Measurements from ENCODE around the gene TSSK6. TPM values are rescaled to one million over a fixed set of nuclear protein-coding genes. Genes with fewer than 3 reads are reported as not detected.

TSSK6 gene
- total RNA-seq, 1 experiment from 2014 or later, result 4.7 TPM

- H3K27me3 ChIP-seq (ENCODE audit: control insufficient read depth, insufficient read depth, low read length), result no peaks in the 10 kb centered on the region
- no peak overlapping the region for H3K4me3 ChIP-seq (ENCODE audit: insufficient read depth, low read depth, low read length)
- peaks cover 34% of the 10 kb centered on the region for H3K36me3 ChIP-seq (replicated peaks; ENCODE audit: control insufficient read depth, insufficient read depth, low read length)
- DNase-seq, result peak; percentile 48
Observed at GRCh38 chr19:19493841-19494546, 21.4 kb downstream of the TSSK6 start.

GRCh38 chr19:19492026-19492610 lies 23.2 kb downstream of the TSSK6 start:
- no peaks in the 10 kb centered on the region for H3K27me3 ChIP-seq (ENCODE audit: control insufficient read depth, insufficient read depth, low read length)

DNA sequence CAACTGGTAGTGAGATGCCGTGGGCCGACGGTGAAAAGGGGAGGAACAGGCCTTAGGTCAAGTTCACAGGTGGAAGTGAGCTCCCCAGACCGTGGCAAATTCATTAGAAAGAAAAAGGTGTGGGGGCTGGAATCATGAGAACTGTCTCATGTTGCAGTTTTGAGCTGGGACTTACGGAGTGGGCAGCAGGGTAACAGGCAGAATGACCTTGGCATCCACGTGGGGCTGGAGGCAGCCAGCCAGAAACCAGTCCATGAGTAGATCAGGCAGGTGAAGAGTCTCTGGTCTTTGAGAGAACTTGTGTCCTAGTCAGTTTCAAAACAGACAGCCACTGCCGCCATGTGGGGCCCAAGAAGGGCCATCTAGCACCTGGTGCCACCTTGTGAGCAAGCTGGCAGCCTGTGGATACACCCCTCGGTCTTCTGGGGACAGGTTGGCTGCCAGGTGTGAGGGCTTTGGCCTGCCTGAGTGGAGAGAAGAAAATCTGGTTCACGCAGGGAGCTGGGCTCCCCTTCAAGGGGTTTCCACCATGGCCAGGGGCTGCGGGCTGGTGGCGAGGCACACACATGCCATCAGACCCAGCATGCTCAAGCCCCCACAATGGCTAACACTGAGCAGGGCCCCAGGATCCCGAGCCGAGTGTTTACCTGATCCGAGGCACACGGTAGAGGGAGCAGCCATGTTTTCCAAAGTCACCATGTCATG lies 23.9 kb downstream of the TSSK6 start:
- H3K27me3 ChIP-seq (ENCODE audit: control insufficient read depth, insufficient read depth, low read length), result no peaks in the 10 kb centered on the region
- no peak overlapping the region for H3K4me3 ChIP-seq (ENCODE audit: insufficient read depth, low read depth, low read length)
- peaks cover 28% of the 10 kb centered on the region for H3K36me3 ChIP-seq (replicated peaks; ENCODE audit: control insufficient read depth, insufficient read depth, low read length)

More at GRCh38 chr19:19492026-19492610, 23.2 kb downstream of the TSSK6 start:
- no peak for DNase-seq
- no peak overlapping the region for H3K4me3 ChIP-seq (ENCODE audit: insufficient read depth, low read depth, low read length)
- peaks cover 30% of the 10 kb centered on the region for H3K36me3 ChIP-seq (replicated peaks; ENCODE audit: control insufficient read depth, insufficient read depth, low read length)

DNA sequence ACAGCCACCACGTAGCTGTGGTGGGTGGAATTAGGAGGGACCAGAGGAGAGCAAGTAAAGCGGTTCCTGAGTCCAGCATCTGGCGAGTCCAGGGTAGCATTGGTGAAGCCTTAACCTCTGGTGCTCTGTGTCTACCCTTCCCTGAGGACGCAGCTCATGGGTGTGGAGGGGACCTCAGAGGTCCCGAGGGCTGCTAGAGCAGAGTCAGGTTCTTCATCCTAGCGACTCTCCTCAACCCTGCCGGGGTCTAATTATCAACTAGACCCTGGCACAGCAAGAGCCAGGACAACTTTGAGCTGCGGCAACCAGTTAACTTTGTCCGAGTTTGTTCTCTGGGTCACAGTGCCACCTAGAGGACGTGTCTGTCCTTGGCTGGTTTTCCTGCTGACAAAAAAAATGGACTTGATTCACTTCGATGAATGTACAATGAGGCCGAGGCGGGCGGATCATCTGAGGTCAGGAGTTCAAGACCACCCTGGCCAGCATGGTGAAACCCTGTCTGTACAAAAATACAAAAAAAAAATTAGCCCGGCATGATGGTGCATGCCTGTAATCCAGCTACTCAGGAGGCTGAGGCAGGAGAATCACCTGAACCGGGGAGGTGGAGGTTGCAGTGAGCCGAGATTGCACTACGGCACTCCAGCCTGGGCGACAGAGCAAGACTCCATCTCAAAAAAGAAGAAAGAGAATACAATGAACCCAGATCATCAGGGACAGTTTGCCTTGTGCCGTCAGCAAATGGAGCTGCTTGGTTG lies 25.0 kb downstream of the TSSK6 start:
- Histone ChIP-seq H3K27me3 (ENCODE audit: control insufficient read depth, insufficient read depth, low read length) (no peaks in the 10 kb centered on the region), H3K36me3 (replicated peaks; ENCODE audit: control insufficient read depth, insufficient read depth, low read length) (peaks cover 21% of the 10 kb centered on the region), H3K4me3 (ENCODE audit: insufficient read depth, low read depth, low read length) (no peak overlapping the region)
- peak; percentile 91 for DNase-seq

More for the DNA sequence above, 23.9 kb downstream of the TSSK6 start:
- peak; percentile 22 for DNase-seq

DNA sequence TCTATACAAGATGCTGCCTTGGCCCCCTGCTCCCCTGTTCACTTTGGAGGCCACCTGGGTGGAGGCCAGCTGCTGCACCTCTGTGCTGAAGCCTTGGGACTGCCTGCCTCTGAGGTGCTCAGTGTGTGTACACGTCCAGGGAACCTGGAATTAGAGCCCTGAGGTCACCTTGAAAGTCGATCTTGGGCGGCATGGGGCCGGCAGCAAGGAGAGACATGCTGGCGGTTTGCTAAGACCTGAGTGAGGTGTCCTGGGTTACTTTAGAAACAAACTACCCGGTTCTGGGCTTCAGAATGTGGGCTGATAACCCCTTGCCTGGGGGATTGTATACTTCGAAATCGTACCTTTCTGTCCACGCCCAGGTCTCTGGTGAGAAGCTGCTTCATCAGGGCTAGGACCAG lies 25.5 kb downstream of the TSSK6 start:
- no peak for DNase-seq
- peaks cover 21% of the 10 kb centered on the region for H3K36me3 ChIP-seq (replicated peaks; ENCODE audit: control insufficient read depth, insufficient read depth, low read length)
- no peak overlapping the region for H3K4me3 ChIP-seq (ENCODE audit: insufficient read depth, low read depth, low read length)
- no peaks in the 10 kb centered on the region for H3K27me3 ChIP-seq (ENCODE audit: control insufficient read depth, insufficient read depth, low read length)

- peak; percentile 89 for DNase-seq
- Histone ChIP-seq H3K4me3 (ENCODE audit: insufficient read depth, low read depth, low read length) (no peak overlapping the region), H3K36me3 (replicated peaks; ENCODE audit: control insufficient read depth, insufficient read depth, low read length) (peaks cover 16% of the 10 kb centered on the region), H3K27me3 (ENCODE audit: control insufficient read depth, insufficient read depth, low read length) (no peaks in the 10 kb centered on the region)
Observed at GRCh38 chr19:19488875-19489690, 26.3 kb downstream of the TSSK6 start.

DNA sequence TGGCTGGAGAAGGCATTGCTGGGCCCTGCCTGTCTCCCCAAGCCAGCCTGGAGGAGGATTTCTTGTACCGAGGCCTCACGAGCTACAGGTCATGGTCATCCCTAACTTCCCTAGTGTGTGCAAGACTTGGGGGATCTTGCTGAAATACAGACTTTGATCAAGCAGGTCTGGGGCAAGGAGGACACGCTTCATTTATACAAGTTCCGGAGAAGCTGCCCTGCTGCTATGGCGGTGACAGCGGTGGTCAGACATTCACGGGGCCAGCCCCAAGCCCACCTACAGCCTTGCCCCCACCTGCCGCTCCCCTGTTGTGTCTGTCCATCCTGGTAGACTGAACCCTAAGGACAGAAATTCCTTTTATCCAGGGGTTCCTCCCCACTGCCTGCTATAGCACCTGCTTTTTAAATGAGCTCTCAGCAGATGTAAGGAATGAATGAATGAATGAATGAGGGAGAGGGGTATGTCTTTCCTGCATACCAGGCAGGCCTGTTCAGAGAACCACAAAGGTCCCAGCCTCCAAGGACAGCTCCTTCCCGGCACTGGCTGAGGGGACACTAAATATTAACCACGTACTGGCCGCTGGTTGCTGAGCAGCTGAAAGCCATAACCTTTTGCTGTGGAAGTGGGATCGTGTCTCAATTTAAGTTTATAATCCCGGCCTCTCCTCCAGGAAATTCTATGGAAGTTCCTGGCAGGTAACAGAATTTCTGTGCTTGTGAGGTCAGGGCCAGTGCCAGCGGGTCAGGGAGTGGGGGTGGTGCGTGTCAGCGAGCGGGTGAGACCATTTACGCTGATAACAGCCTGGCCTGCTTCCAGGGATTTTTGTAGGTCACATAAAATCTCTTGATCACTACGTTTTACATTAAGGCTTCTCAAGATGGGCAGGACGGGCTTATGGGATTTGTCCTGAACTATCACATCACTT lies 27.1 kb downstream of the TSSK6 start:
- peaks cover 13% of the 10 kb centered on the region for H3K36me3 ChIP-seq (replicated peaks; ENCODE audit: control insufficient read depth, insufficient read depth, low read length)
- no peaks in the 10 kb centered on the region for H3K27me3 ChIP-seq (ENCODE audit: control insufficient read depth, insufficient read depth, low read length)
- no peak overlapping the region for H3K4me3 ChIP-seq (ENCODE audit: insufficient read depth, low read depth, low read length)
- peak; percentile 62 for DNase-seq

GRCh38 chr19:19487077-19487949 lies 28.0 kb downstream of the TSSK6 start:
- DNase-seq, result peak; percentile 50
- H3K36me3 ChIP-seq (replicated peaks; ENCODE audit: control insufficient read depth, insufficient read depth, low read length), result peaks cover 9% of the 10 kb centered on the region
- no peaks in the 10 kb centered on the region for H3K27me3 ChIP-seq (ENCODE audit: control insufficient read depth, insufficient read depth, low read length)
- H3K4me3 ChIP-seq (ENCODE audit: insufficient read depth, low read depth, low read length), result no peak overlapping the region

- Histone ChIP-seq H3K36me3 (replicated peaks; ENCODE audit: control insufficient read depth, insufficient read depth, low read length) (peaks cover 7% of the 10 kb centered on the region), H3K27me3 (ENCODE audit: control insufficient read depth, insufficient read depth, low read length) (no peaks in the 10 kb centered on the region), H3K4me3 (ENCODE audit: insufficient read depth, low read depth, low read length) (no peak overlapping the region)
- peak; percentile 35 for DNase-seq
Observed at GRCh38 chr19:19486343-19487076, 28.8 kb downstream of the TSSK6 start.

- H3K27me3 ChIP-seq (ENCODE audit: control insufficient read depth, insufficient read depth, low read length), result no peaks in the 10 kb centered on the region
- H3K36me3 ChIP-seq (replicated peaks; ENCODE audit: control insufficient read depth, insufficient read depth, low read length), result peaks cover 3% of the 10 kb centered on the region
- H3K4me3 ChIP-seq (ENCODE audit: insufficient read depth, low read depth, low read length), result no peak overlapping the region
- DNase-seq, result no peak
Observed at GRCh38 chr19:19485998-19486290, 29.4 kb downstream of the TSSK6 start.

- Histone ChIP-seq H3K36me3 (replicated peaks; ENCODE audit: control insufficient read depth, insufficient read depth, low read length) (peaks cover 2% of the 10 kb centered on the region), H3K27me3 (ENCODE audit: control insufficient read depth, insufficient read depth, low read length) (no peaks in the 10 kb centered on the region), H3K4me3 (ENCODE audit: insufficient read depth, low read depth, low read length) (no peak overlapping the region)
- peak; percentile 29 for DNase-seq
Observed at GRCh38 chr19:19485161-19485997, 30.0 kb downstream of the TSSK6 start.

Data from H7 (cell line).